Sigmoid colon (tissue), 3 donors: ENCODE data around the gene LONRF3.

Source experiments
- CTCF ChIP-seq, 4 experiments: fragments of 450-650 bp in 3 of 4; fragments of 200-600 bp in 1 of 4; IDR thresholded peaks; one replicate each; pipeline ENCODE4 v1.5.1; 2016 to 2019; ENCODE audit warnings: antibody characterized with exemption in 4 of 4, mild to moderate bottlenecking in 3 of 4, moderate library complexity in 2 of 4
- POLR2A ChIP-seq, 2 donors: fragments of 450-650 bp; IDR thresholded peaks; one replicate each; pipeline ENCODE4 v1.6.1; 2016; ENCODE audit warnings: antibody characterized with exemption in 2 of 2, mild to moderate bottlenecking in 2 of 2, moderate library complexity in 2 of 2

- no peak for TF ChIP-seq CTCF (IDR thresholded peaks at IDR 0.05)
- no peak for TF ChIP-seq POLR2A (IDR thresholded peaks at IDR 0.05)
These were observed 6.3 kb downstream of the LONRF3 start for GRCh38 chrX:118980761-118981160.
